Keratinocyte (primary cell): Measurements from ENCODE around the gene ARNT2. TPM values are rescaled to one million over a fixed set of nuclear protein-coding genes. Genes with fewer than 3 reads are reported as not detected.

Experiments used
- DNase-seq: peaks from one replicate; pipeline ENCODE4 v3.0.0-alpha.2; 2011; ENCODE audit warnings: low read depth, missing footprints, low spot score
- FAIRE-seq: peaks from 2 replicates; lab custom pipeline; 2011; peaks lifted over from hg19 to GRCh38; lab: Jason Lieb, UNC
- H2AFZ ChIP-seq: 2 replicates; pipeline ENCODE4 v1.6.0; 2012; ENCODE audit warnings: low read length, control low read depth, inconsistent platforms; ENCODE audit not compliant: control insufficient read depth
- H3K27ac ChIP-seq: 2 replicates; pipeline ENCODE4 v1.5.1; 2011; ENCODE audit warnings: low read length; ENCODE audit not compliant: control insufficient read depth, insufficient read depth
- H3K27me3 ChIP-seq: 3 replicates; pipeline ENCODE4 v1.6.0; 2011; ENCODE audit warnings: low read length; ENCODE audit not compliant: control insufficient read depth, insufficient read depth; ENCODE audit errors: extremely low read depth
- H3K36me3 ChIP-seq, 2 experiments: 2 replicates in 1 of 2; 3 replicates in 1 of 2; pipeline ENCODE4 v1.5.1; 2011; ENCODE audit warnings: low read length in 2 of 2, mild to moderate bottlenecking in 1 of 2; ENCODE audit not compliant: control insufficient read depth in 2 of 2, insufficient read depth in 2 of 2; ENCODE audit errors: extremely low read depth in 1 of 2
- H3K4me1 ChIP-seq: 3 replicates; pipeline ENCODE4 v1.5.1; 2011; ENCODE audit warnings: low read length; ENCODE audit not compliant: control insufficient read depth, insufficient read depth; ENCODE audit errors: extremely low read depth
- H3K4me2 ChIP-seq: 3 replicates; pipeline ENCODE4 v1.6.0; 2011; ENCODE audit warnings: low read depth, low read length; ENCODE audit not compliant: control insufficient read depth, insufficient read depth; ENCODE audit errors: extremely low read depth
- H3K4me3 ChIP-seq, 3 experiments: fragments of 200-600 bp in 1 of 3; sonication (generic) in 1 of 3; 2 replicates in 2 of 3; 3 replicates in 1 of 3; pipeline ENCODE4 v1.5.1; 2011 to 2016; ENCODE audit warnings: low read length in 3 of 3, mild to moderate bottlenecking in 3 of 3, control low read depth in 2 of 3, inconsistent platforms in 1 of 3, low read depth in 1 of 3, mixed read lengths in 1 of 3, mixed run types in 1 of 3, moderate library complexity in 1 of 3; ENCODE audit not compliant: control insufficient read depth in 2 of 3, insufficient read depth in 2 of 3; ENCODE audit errors: extremely low read depth in 1 of 3
- H3K79me2 ChIP-seq: 2 replicates; pipeline ENCODE4 v1.6.0; 2012; ENCODE audit warnings: low read length; ENCODE audit not compliant: control insufficient read depth, insufficient read depth
- H3K9ac ChIP-seq: 3 replicates; pipeline ENCODE4 v1.6.0; 2011; ENCODE audit warnings: low read length; ENCODE audit not compliant: control insufficient read depth, insufficient read depth; ENCODE audit errors: extremely low read depth
- H3K9me1 ChIP-seq: 3 replicates; pipeline ENCODE4 v1.6.0; 2011; ENCODE audit warnings: low read length; ENCODE audit not compliant: control insufficient read depth, insufficient read depth; ENCODE audit errors: extremely low read depth
- H3K9me3 ChIP-seq: 2 replicates; pipeline ENCODE4 v1.5.1; 2012; ENCODE audit warnings: low read depth, low read length; ENCODE audit not compliant: control insufficient read depth
- H4K20me1 ChIP-seq: 3 replicates; pipeline ENCODE4 v1.6.0; 2011; ENCODE audit warnings: low read length; ENCODE audit not compliant: control insufficient read depth, insufficient read depth; ENCODE audit errors: extremely low read depth
- CTCF ChIP-seq, 3 experiments: IDR thresholded peaks in 1 of 3; conservative IDR thresholded peaks in 1 of 3; optimal IDR thresholded peaks in 1 of 3; 2 replicates in 2 of 3; 3 replicates in 1 of 3; pipeline versions ENCODE3 to v1.5.1; 2011; ENCODE audit warnings: low read length in 3 of 3, mild to moderate bottlenecking in 3 of 3, moderate library complexity in 2 of 3, control low read depth in 1 of 3, inconsistent platforms in 1 of 3; ENCODE audit not compliant: insufficient read depth in 2 of 3; ENCODE audit errors: extremely low read depth in 1 of 3
- EZH2 ChIP-seq: IDR thresholded peaks from one replicate; pipeline ENCODE4 v1.6.1; 2012; ENCODE audit warnings: inconsistent platforms, mild to moderate bottlenecking, low read length, moderate library complexity
- dilution Hi-C: fragments of 300-500 bp; cut with MboI; formaldehyde crosslinking; loops from one replicate; pipeline ENCODE4 v1.7.0; 2020; ENCODE audit warnings: low sequenced_read_pairs; ENCODE audit not compliant: extremely low pct_ligation_motif_present
- polyA plus RNA-seq, 5 experiments: library from polyadenylated mRNA; depleted of rRNA in 3 of 5; stranded (reverse) in 3 of 5; stranded (forward) in 1 of 5; unstranded in 1 of 5; fragments of >200 nt; gene quantifications; 1 replicate in 1 of 5; 2 replicates in 3 of 5; 3 replicates in 1 of 5; pipeline versions ENCODE4 v1.2.1 to v1.2.3, GENCODE V29; 2011 to 2012; ENCODE audit warnings: missing spikeins in 2 of 5, low read depth in 1 of 5, low replicate concordance in 1 of 5

ARNT2 gene
- polyA plus RNA-seq, 1 donor (not counting 4 experiments of a cell fraction or from before 2014, with no cell fraction given), result 0.16 TPM

- Histone ChIP-seq H2AFZ (no peak overlapping the region), H3K27ac (no peak overlapping the region), H3K4me1 (peaks cover 7% of the 10 kb centered on the region), H3K9me3 (no peaks in the 10 kb centered on the region), H3K79me2 (no peaks in the 10 kb centered on the region), H3K4me2 (peak overlapping the region; percentile 20), H3K4me3 (no peak overlapping the region), H3K36me3 (no peaks in the 10 kb centered on the region), H3K27me3 (no peaks in the 10 kb centered on the region), H3K9ac (no peak overlapping the region), H3K9me1 (no peaks in the 10 kb centered on the region), H4K20me1 (no peaks in the 10 kb centered on the region)
- DNase-seq, result peak; percentile 17
- dilution Hi-C loops, result no loop called here
- TF ChIP-seq EZH2, result no peak
- no peak for TF ChIP-seq CTCF (optimal IDR thresholded peaks at IDR 0.05 in 1 of 3, IDR thresholded peaks at IDR 0.05 in 1 of 3, conservative IDR thresholded peaks at IDR 0.05 in 1 of 3; ENCODE audit: extremely low read depth in 1 of 3, insufficient read depth in 2 of 3, low read length in 3 of 3)
- FAIRE-seq, result peak; percentile 81
Observed at GRCh38 chr15:80485370-80486164, 81.4 kb downstream of the ARNT2 start.

GRCh38 chr15:80487839-80488390 lies 83.7 kb downstream of the ARNT2 start:
- no peak overlapping the region for H3K27ac ChIP-seq
- H3K79me2 ChIP-seq, result no peaks in the 10 kb centered on the region
- H3K9ac ChIP-seq, result no peak overlapping the region

More at GRCh38 chr15:80487839-80488390, 83.7 kb downstream of the ARNT2 start:
- Histone ChIP-seq H3K9me3 (no peaks in the 10 kb centered on the region), H4K20me1 (no peaks in the 10 kb centered on the region), H3K4me2 (no peak overlapping the region), H2AFZ (no peak overlapping the region), H3K36me3 (no peaks in the 10 kb centered on the region), H3K9me1 (no peaks in the 10 kb centered on the region), H3K4me1 (peaks cover 7% of the 10 kb centered on the region), H3K4me3 (no peak overlapping the region), H3K27me3 (no peaks in the 10 kb centered on the region)
- FAIRE-seq (no peak), DNase-seq (no peak)
- no peak for TF ChIP-seq CTCF (optimal IDR thresholded peaks at IDR 0.05 in 1 of 3, IDR thresholded peaks at IDR 0.05 in 1 of 3, conservative IDR thresholded peaks at IDR 0.05 in 1 of 3; ENCODE audit: extremely low read depth in 1 of 3, insufficient read depth in 2 of 3, low read length in 3 of 3)
- TF ChIP-seq EZH2, result no peak
- dilution Hi-C loops, result no loop called here
